Stimulated activated CD8-positive, alpha-beta memory T cell treated with anti-CD3 and anti-CD28 coated beads, Interleukin-2, amount 100 ng/mL, for 48 hours (primary cell): ENCODE results near the gene ZNF341.

Source experiments
- DNase-seq, 2 donors: peaks; one replicate each; pipeline ENCODE4 v3.0.0-alpha.2; 2020; ENCODE audit warnings: low read depth in 2 of 2

Gene ZNF341

DNA sequence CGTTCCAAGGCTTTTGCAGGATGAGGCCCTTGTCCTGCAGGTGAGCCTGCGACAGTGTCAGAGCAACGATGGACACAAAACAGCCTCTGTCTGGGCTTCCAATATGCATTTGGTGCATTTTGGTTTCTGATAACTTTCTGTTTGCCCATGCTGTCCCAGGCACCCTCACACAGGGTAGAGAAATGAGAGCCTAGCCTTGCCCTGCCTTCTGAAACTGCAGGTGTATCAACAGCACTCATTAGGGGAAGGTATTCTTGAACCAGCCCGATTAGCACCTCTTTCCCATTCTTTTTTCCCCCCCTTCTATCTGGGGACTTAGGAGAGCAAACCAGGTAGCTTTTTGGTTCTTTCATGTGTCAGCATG lies 109.6 kb downstream of the ZNF341 start:
- no peak for DNase-seq
